Measurements from ENCODE around the gene DOP1A.

DNA sequence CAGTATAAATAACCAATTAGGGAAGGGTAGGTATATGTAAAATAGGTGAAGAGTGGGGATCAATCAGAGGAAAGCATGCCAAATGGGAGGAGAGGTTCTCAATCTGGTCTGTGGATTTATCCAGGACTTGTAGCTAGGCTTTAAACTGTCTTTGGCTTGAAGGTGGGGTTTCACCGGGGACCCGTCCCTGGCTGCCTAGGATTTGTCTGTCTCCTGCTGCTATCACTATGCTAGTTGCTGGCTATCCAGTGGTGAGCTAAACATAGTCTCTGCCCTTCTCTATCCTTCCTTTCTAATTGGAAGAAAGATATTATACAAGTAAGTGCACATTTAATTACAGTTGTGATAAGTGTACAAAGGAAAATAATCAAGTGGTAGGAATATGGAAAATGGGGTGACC is 58.8 kb downstream of the DOP1A start:
- TF ChIP-seq, protein P1, sequence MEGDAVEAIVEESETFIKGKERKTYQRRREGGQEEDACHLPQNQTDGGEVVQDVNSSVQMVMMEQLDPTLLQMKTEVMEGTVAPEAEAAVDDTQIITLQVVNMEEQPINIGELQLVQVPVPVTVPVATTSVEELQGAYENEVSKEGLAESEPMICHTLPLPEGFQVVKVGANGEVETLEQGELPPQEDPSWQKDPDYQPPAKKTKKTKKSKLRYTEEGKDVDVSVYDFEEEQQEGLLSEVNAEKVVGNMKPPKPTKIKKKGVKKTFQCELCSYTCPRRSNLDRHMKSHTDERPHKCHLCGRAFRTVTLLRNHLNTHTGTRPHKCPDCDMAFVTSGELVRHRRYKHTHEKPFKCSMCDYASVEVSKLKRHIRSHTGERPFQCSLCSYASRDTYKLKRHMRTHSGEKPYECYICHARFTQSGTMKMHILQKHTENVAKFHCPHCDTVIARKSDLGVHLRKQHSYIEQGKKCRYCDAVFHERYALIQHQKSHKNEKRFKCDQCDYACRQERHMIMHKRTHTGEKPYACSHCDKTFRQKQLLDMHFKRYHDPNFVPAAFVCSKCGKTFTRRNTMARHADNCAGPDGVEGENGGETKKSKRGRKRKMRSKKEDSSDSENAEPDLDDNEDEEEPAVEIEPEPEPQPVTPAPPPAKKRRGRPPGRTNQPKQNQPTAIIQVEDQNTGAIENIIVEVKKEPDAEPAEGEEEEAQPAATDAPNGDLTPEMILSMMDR (IDR thresholded peaks at IDR 0.05): no peak
- no peak for TF ChIP-seq POLR2AphosphoS5 (IDR thresholded peaks at IDR 0.05)

Data from sigmoid colon (tissue), 4 donors.